DOHH2 (cell line): ENCODE data around the gene USP31.

Experiments used
- H3F3A ChIP-seq: fragments of 200-600 bp; sonication (generic), shearing (Covaris generic); 2 replicates; pipeline ENCODE4 v1.6.0; 2016; ENCODE audit warnings: antibody characterized with exemption, mild to moderate bottlenecking; ENCODE audit not compliant: control insufficient read depth, insufficient read depth
- H3K27ac ChIP-seq: fragments of 200-600 bp; sonication (generic); 2 replicates; pipeline ENCODE4 v1.5.1; 2014; ENCODE audit warnings: low read depth, mild to moderate bottlenecking, low read length, moderate library complexity
- H3K27me3 ChIP-seq: fragments of 200-600 bp; sonication (generic); 2 replicates; pipeline ENCODE4 v1.6.1; 2014; ENCODE audit warnings: mild to moderate bottlenecking, low read length, mixed read lengths; ENCODE audit not compliant: control insufficient read depth
- H3K36me3 ChIP-seq: fragments of 200-600 bp; sonication (generic); 2 replicates; pipeline ENCODE4 v1.6.1; 2014; ENCODE audit warnings: mild to moderate bottlenecking, low read length, moderate library complexity, mixed read lengths; ENCODE audit not compliant: control insufficient read depth
- H3K4me1 ChIP-seq: fragments of 200-600 bp; sonication (generic); 2 replicates; pipeline ENCODE4 v1.6.1; 2014; ENCODE audit warnings: mild to moderate bottlenecking, low read length, mixed read lengths; ENCODE audit not compliant: control insufficient read depth
- H3K4me2 ChIP-seq: fragments of 200-600 bp; sonication (generic); 2 replicates; pipeline ENCODE4 v1.6.0; 2014; ENCODE audit warnings: mild to moderate bottlenecking, low read length, moderate library complexity
- H3K4me3 ChIP-seq: fragments of 200-600 bp; sonication (generic); 2 replicates; pipeline ENCODE4 v1.5.1; 2014; ENCODE audit warnings: mild to moderate bottlenecking, low read length, mixed read lengths
- H3K79me2 ChIP-seq: fragments of 200-600 bp; sonication (generic); 2 replicates; pipeline ENCODE4 v1.6.1; 2014; ENCODE audit warnings: mild to moderate bottlenecking, low read length, mixed read lengths; ENCODE audit not compliant: control insufficient read depth
- H3K9me2 ChIP-seq: fragments of 200-600 bp; sonication (generic); replicated peaks from 2 replicates; pipeline ENCODE4 v1.6.1; 2014; ENCODE audit warnings: mild to moderate bottlenecking, low read length, mixed read lengths; ENCODE audit not compliant: control insufficient read depth
- H3K9me3 ChIP-seq: fragments of 200-600 bp; sonication (generic); 2 replicates; pipeline ENCODE4 v1.6.1; 2014; ENCODE audit warnings: antibody characterized with exemption, low read length, mixed read lengths; ENCODE audit not compliant: control insufficient read depth, insufficient read depth
- H4K20me1 ChIP-seq: fragments of 200-600 bp; sonication (generic); 2 replicates; pipeline ENCODE4 v1.6.0; 2014; ENCODE audit warnings: low read depth, mild to moderate bottlenecking, antibody characterized with exemption, low read length, moderate library complexity; ENCODE audit not compliant: control insufficient read depth, insufficient read depth
- CTCF ChIP-seq: fragments of 200-600 bp; sonication (generic); IDR thresholded peaks from one replicate; pipeline ENCODE4 v1.5.1; 2014; ENCODE audit warnings: antibody characterized with exemption, mild to moderate bottlenecking, low read depth, low read length; ENCODE audit not compliant: poor library complexity, severe bottlenecking
- EZH2phosphoT487 ChIP-seq: fragments of 200-600 bp; sonication (generic); IDR thresholded peaks from 2 replicates; pipeline ENCODE4 v1.6.1; 2017; ENCODE audit warnings: borderline replicate concordance, mild to moderate bottlenecking, antibody characterized with exemption, low read length, moderate library complexity, mixed read lengths

The USP31 gene

GRCh38 chr16:23143391-23143790, 5.9 kb downstream of the USP31 start:
- peaks cover 2% of the 10 kb centered on the region; the same call in 1 of the 2 replicates for H4K20me1 ChIP-seq
- TF ChIP-seq EZH2phosphoT487 = no peak
- no peak for TF ChIP-seq CTCF
- no peaks in the 10 kb centered on the region for H3F3A ChIP-seq
- no peaks in the 10 kb centered on the region for H3K36me3 ChIP-seq
- H3K9me2 ChIP-seq = no peaks in the 10 kb centered on the region
- H3K4me1 ChIP-seq = peaks cover 9% of the 10 kb centered on the region
- H3K27ac ChIP-seq = no peak overlapping the region
- H3K4me2 ChIP-seq = no peak overlapping the region
- no peaks in the 10 kb centered on the region for H3K9me3 ChIP-seq
- H3K79me2 ChIP-seq = peaks cover 94% of the 10 kb centered on the region
- H3K27me3 ChIP-seq = no peaks in the 10 kb centered on the region
- H3K4me3 ChIP-seq = no peak overlapping the region

GRCh38 chr16:23141959-23142740, 7.1 kb downstream of the USP31 start:
- Histone ChIP-seq H3K9me2 (no peaks in the 10 kb centered on the region), H3F3A (no peaks in the 10 kb centered on the region), H3K27me3 (no peaks in the 10 kb centered on the region), H3K27ac (no peak overlapping the region), H3K4me3 (no peak overlapping the region), H3K9me3 (no peaks in the 10 kb centered on the region), H3K4me2 (no peak overlapping the region), H3K79me2 (peaks cover 89% of the 10 kb centered on the region), H3K4me1 (no peaks in the 10 kb centered on the region), H4K20me1 (peaks cover 2% of the 10 kb centered on the region; the same call in 1 of the 2 replicates), H3K36me3 (no peaks in the 10 kb centered on the region)
- TF ChIP-seq CTCF (no peak), EZH2phosphoT487 (no peak)

- Histone ChIP-seq H3K27ac (no peak overlapping the region), H3K79me2 (peaks cover 89% of the 10 kb centered on the region), H3K36me3 (no peaks in the 10 kb centered on the region)
Measured at GRCh38 chr16:23141500-23141899, 7.8 kb downstream of the USP31 start.

More at GRCh38 chr16:23141500-23141899, 7.8 kb downstream of the USP31 start:
- TF ChIP-seq EZH2phosphoT487 (no peak), CTCF (no peak)
- H3F3A ChIP-seq = no peaks in the 10 kb centered on the region
- H3K4me2 ChIP-seq = no peak overlapping the region
- no peaks in the 10 kb centered on the region for H3K9me3 ChIP-seq
- H4K20me1 ChIP-seq = peaks cover 2% of the 10 kb centered on the region; the same call in 1 of the 2 replicates
- no peaks in the 10 kb centered on the region for H3K9me2 ChIP-seq
- H3K4me1 ChIP-seq = no peaks in the 10 kb centered on the region
- no peak overlapping the region for H3K4me3 ChIP-seq
- no peaks in the 10 kb centered on the region for H3K27me3 ChIP-seq
